HG03571 (cell line): Measurements from ENCODE around the gene TERT.
"Not testable (repeated sequence)": the region's sequence is repeated elsewhere in the genome, so short reads cannot be mapped to it uniquely, and the experiment has no call there.

Experiments
- ATAC-seq: cut with Tn5 transposase; IDR thresholded peaks from one replicate; pipeline ENCODE4 v1.9.1; 2021; ENCODE audit not compliant: unreplicated experiment

TERT gene

GRCh38 chr5:1331861-1332405 lies 37.1 kb upstream of the TERT start:
- no peak for ATAC-seq

GRCh38 chr5:1330847-1331831 lies 36.3 kb upstream of the TERT start:
- no peak for ATAC-seq

- no peak for ATAC-seq
These were observed 35.4 kb upstream of the TERT start for GRCh38 chr5:1330146-1330846.

GRCh38 chr5:1329111-1329579 lies 34.3 kb upstream of the TERT start:
- ATAC-seq, result no peak

- not testable (repeated sequence) for ATAC-seq
These were observed 33.6 kb upstream of the TERT start for GRCh38 chr5:1328237-1329110.

GRCh38 chr5:1326901-1327756 lies 32.3 kb upstream of the TERT start:
- not testable (repeated sequence) for ATAC-seq

- not testable (repeated sequence) for ATAC-seq
These were observed 31.6 kb upstream of the TERT start for GRCh38 chr5:1326532-1326875.

- no peak for ATAC-seq
These were observed 31.1 kb upstream of the TERT start for GRCh38 chr5:1325870-1326531.

GRCh38 chr5:1325191-1325741 lies 30.4 kb upstream of the TERT start:
- no peak for ATAC-seq

- ATAC-seq, result no peak
These were observed 29.9 kb upstream of the TERT start for GRCh38 chr5:1324719-1325190.

- ATAC-seq, result no peak
These were observed 29.4 kb upstream of the TERT start for GRCh38 chr5:1324301-1324700.

- ATAC-seq, result no peak
These were observed 28.9 kb upstream of the TERT start for GRCh38 chr5:1323803-1324173.

- ATAC-seq, result no peak
These were observed 28.3 kb upstream of the TERT start for GRCh38 chr5:1322955-1323802.

- ATAC-seq, result no peak
These were observed 27.4 kb upstream of the TERT start for GRCh38 chr5:1322036-1322900.

- ATAC-seq, result no peak
These were observed 26.7 kb upstream of the TERT start for GRCh38 chr5:1321576-1321975.

GRCh38 chr5:1320436-1321344 lies 25.8 kb upstream of the TERT start:
- no peak for ATAC-seq
